ENCODE measurements around the gene RFX2.

GRCh38 chr19:6032827-6033226 lies 77.5 kb downstream of the RFX2 start:
- TF ChIP-seq SUZ12 (IDR thresholded peaks at IDR 0.05; ENCODE audit: extremely low read depth, insufficient read depth, insufficient read length) (no peak), ZNF274 (IDR thresholded peaks at IDR 0.05; ENCODE audit: low read depth, low read length) (no peak)

All from NT2/D1 (cell line).